ENCODE results near the gene TLX1. TPM values are rescaled to one million over a fixed set of nuclear protein-coding genes. Genes with fewer than 3 reads are reported as not detected.

Gene TLX1
- total and polyA plus RNA-seq, 2 experiments from 2014 or later = 0.68 TPM; not detected in 1

DNA sequence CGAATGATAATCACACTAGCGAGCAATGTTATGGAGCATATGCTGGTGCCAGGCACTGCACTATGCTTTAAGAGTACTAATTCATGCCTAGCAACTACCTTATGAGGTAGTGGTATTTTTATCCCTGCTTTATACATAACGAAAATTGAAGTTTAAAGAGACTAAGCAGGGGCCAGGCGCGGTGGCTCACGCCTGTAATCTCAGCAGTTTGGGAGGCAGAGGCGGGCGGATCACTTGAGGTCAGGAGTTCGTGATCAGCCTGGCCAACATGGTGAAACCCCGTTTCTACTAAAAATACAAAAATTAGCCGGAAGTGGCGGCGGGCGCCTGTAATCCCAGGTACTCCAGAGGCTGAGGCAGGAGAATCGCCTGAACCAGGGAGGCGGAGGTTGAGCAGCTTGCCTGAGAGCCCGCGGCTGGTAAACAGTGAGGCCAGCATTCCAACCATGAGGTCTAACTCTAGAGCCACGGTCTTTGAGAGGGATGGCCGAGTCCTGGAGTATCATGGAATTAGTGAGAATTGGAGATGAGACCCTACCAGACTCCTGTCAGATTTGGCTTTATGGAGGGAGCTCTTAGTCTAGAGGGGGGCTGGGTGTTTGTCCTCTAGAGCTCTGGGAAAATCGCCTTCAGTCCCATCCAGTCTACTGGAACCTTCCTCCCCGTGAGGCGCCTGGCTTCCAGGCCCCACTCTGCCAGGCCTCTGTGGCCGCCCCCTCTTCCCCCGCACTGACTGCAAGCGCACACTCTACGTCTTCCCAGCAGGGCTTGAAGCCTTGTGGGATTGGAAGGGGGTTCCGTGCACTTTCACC, 11.6 kb downstream of the TLX1 start:
- 37% methylated on average over 28 of the region's 28 CpGs for WGBS (ENCODE audit: low lambda C conversion rate, missing lambda C conversion rate)
- Histone ChIP-seq H3K79me2 (no peaks in the 10 kb centered on the region), H3K4me2 (no peak overlapping the region), H3K27ac (no peak overlapping the region), H3K36me3 (replicated peaks; ENCODE audit: insufficient read depth, low read depth) (no peaks in the 10 kb centered on the region), H3K4me1 (ENCODE audit: insufficient read depth) (no peaks in the 10 kb centered on the region), H2AFZ (no peak overlapping the region), H3K27me3 (peaks cover 97% of the 10 kb centered on the region), H3K9me2 (replicated peaks; ENCODE audit: insufficient read depth) (no peaks in the 10 kb centered on the region), H3K4me3 (no peak overlapping the region), H4K20me1 (ENCODE audit: insufficient read depth, poor library complexity, severe bottlenecking) (no peaks in the 10 kb centered on the region), H3K9me3 (ENCODE audit: low read depth) (no peaks in the 10 kb centered on the region)
- no peak for DNase-seq (ENCODE audit: low spot score)
- TF ChIP-seq CTCF (IDR thresholded peaks at IDR 0.05; ENCODE audit: poor library complexity) (no peak), EZH2 (IDR thresholded peaks at IDR 0.05; ENCODE audit: borderline replicate concordance) (no peak), EZH2phosphoT487 (IDR thresholded peaks at IDR 0.05; ENCODE audit: low read depth, severe bottlenecking, unreplicated experiment) (no peak)

GRCh38 chr10:101143345-101143630, 12.2 kb downstream of the TLX1 start:
- Histone ChIP-seq H3K4me3 (no peak overlapping the region), H3K36me3 (replicated peaks; ENCODE audit: insufficient read depth, low read depth) (no peaks in the 10 kb centered on the region), H4K20me1 (ENCODE audit: insufficient read depth, poor library complexity, severe bottlenecking) (no peaks in the 10 kb centered on the region), H3K4me1 (ENCODE audit: insufficient read depth) (no peaks in the 10 kb centered on the region), H2AFZ (no peak overlapping the region), H3K4me2 (no peak overlapping the region), H3K9me3 (ENCODE audit: low read depth) (no peaks in the 10 kb centered on the region), H3K9me2 (replicated peaks; ENCODE audit: insufficient read depth) (no peaks in the 10 kb centered on the region), H3K27ac (no peak overlapping the region), H3K79me2 (no peaks in the 10 kb centered on the region), H3K27me3 (peaks cover 97% of the 10 kb centered on the region)
- DNase-seq (ENCODE audit: low spot score) = no peak
- WGBS (ENCODE audit: low lambda C conversion rate, missing lambda C conversion rate) = 71% methylated on average over 1 of the region's 1 CpG
- TF ChIP-seq EZH2phosphoT487 (IDR thresholded peaks at IDR 0.05; ENCODE audit: low read depth, severe bottlenecking, unreplicated experiment) = no peak
- TF ChIP-seq EZH2 (IDR thresholded peaks at IDR 0.05; ENCODE audit: borderline replicate concordance) = no peak
- TF ChIP-seq CTCF (IDR thresholded peaks at IDR 0.05; ENCODE audit: poor library complexity) = no peak

DNA sequence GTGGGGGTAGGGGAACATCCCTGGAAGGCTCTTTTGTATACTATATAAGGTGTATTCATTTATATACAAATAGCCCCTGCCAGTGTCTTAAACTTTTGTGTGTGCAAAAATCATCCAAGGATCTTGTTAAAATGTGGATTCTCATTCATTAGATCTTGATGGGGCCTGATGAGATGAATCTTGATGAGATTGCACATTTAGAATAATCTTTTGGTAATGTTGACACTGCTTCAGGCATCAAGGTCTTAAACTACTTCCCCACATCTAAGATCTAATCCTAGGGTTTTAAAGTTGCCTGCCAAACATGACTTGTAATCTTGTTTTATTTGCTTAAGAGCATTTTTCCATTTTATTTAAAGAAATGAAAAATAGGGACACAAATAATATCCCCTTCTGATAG, 13.0 kb downstream of the TLX1 start:
- H3K27me3 ChIP-seq = peaks cover 96% of the 10 kb centered on the region
- DNase-seq (ENCODE audit: low spot score) = no peak
- TF ChIP-seq EZH2phosphoT487 (IDR thresholded peaks at IDR 0.05; ENCODE audit: low read depth, severe bottlenecking, unreplicated experiment) (no peak), CTCF (IDR thresholded peaks at IDR 0.05; ENCODE audit: poor library complexity) (no peak), EZH2 (IDR thresholded peaks at IDR 0.05; ENCODE audit: borderline replicate concordance) (no peak)
- no peaks in the 10 kb centered on the region for H3K36me3 ChIP-seq (replicated peaks; ENCODE audit: insufficient read depth, low read depth)
- no peak overlapping the region for H3K4me3 ChIP-seq
- H3K9me3 ChIP-seq (ENCODE audit: low read depth) = no peaks in the 10 kb centered on the region
- no peak overlapping the region for H3K4me2 ChIP-seq
- H3K4me1 ChIP-seq (ENCODE audit: insufficient read depth) = no peaks in the 10 kb centered on the region
- H3K79me2 ChIP-seq = no peaks in the 10 kb centered on the region
- no peaks in the 10 kb centered on the region for H3K9me2 ChIP-seq (replicated peaks; ENCODE audit: insufficient read depth)
- no peak overlapping the region for H2AFZ ChIP-seq
- H4K20me1 ChIP-seq (ENCODE audit: insufficient read depth, poor library complexity, severe bottlenecking) = no peaks in the 10 kb centered on the region
- H3K27ac ChIP-seq = no peak overlapping the region
